GM12864 (cell line): ENCODE measurements around the gene PPFIA1.

Experiments
- DNase-seq: peaks from one replicate; pipeline ENCODE4 v3.0.0-alpha.2; 2011; ENCODE audit warnings: low read depth
- H3K4me3 ChIP-seq: 2 replicates; pipeline ENCODE4 v1.5.1; 2011; ENCODE audit warnings: mild to moderate bottlenecking, low read depth, low read length, control low read depth
- TF ChIP-seq, protein P1 (sequence below): IDR thresholded peaks from 2 replicates; pipeline ENCODE4 v1.5.1; 2011; ENCODE audit warnings: low read depth, mild to moderate bottlenecking, moderate library complexity, low read length, control low read depth, inconsistent platforms; ENCODE audit errors: missing control alignments

Gene PPFIA1

DNA sequence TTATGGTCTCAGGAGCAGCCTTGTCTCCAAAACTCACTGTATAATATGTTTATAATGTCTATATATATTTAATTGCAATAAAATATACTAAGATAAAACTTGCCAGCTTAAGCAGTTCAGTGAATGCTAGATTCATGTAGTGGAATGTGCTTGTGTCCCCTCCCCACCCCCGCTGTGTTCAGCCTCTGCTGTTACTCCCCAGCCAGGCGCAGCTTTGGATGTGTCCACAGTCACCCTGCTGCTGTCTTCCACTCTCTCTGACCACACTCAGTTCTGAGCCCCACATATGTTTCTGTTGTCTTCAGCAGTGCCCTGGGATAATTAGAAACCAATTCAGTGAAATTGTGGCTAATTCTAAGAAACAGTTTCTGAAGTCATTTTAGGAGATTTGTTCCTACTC is 52.2 kb downstream of the PPFIA1 start:
- TF ChIP-seq, protein P1, sequence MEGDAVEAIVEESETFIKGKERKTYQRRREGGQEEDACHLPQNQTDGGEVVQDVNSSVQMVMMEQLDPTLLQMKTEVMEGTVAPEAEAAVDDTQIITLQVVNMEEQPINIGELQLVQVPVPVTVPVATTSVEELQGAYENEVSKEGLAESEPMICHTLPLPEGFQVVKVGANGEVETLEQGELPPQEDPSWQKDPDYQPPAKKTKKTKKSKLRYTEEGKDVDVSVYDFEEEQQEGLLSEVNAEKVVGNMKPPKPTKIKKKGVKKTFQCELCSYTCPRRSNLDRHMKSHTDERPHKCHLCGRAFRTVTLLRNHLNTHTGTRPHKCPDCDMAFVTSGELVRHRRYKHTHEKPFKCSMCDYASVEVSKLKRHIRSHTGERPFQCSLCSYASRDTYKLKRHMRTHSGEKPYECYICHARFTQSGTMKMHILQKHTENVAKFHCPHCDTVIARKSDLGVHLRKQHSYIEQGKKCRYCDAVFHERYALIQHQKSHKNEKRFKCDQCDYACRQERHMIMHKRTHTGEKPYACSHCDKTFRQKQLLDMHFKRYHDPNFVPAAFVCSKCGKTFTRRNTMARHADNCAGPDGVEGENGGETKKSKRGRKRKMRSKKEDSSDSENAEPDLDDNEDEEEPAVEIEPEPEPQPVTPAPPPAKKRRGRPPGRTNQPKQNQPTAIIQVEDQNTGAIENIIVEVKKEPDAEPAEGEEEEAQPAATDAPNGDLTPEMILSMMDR, result no peak
- DNase-seq, result no peak
- H3K4me3 ChIP-seq, result no peak overlapping the region

DNA sequence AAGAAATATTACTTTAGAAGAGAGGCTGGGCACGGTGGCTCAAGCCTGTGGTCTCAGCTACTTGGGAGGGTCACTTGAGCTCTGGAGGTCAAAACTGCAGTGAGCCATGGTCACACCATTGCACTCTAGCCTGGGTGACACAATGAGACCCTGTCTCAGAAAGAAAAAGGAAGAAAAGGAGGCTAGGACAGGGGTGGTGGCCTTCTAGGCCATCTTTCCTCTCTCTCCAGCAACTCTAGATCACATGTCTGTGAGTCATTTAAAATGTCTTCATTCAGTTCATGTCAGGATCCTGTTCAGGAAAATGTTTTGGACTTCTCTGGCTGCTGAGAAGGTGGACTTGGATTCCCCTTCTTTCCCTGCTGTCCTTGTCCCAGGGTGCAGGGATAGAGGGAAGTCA is 53.3 kb downstream of the PPFIA1 start:
- H3K4me3 ChIP-seq, result no peak overlapping the region
- TF ChIP-seq, protein P1, result no peak
- DNase-seq, result no peak

DNA sequence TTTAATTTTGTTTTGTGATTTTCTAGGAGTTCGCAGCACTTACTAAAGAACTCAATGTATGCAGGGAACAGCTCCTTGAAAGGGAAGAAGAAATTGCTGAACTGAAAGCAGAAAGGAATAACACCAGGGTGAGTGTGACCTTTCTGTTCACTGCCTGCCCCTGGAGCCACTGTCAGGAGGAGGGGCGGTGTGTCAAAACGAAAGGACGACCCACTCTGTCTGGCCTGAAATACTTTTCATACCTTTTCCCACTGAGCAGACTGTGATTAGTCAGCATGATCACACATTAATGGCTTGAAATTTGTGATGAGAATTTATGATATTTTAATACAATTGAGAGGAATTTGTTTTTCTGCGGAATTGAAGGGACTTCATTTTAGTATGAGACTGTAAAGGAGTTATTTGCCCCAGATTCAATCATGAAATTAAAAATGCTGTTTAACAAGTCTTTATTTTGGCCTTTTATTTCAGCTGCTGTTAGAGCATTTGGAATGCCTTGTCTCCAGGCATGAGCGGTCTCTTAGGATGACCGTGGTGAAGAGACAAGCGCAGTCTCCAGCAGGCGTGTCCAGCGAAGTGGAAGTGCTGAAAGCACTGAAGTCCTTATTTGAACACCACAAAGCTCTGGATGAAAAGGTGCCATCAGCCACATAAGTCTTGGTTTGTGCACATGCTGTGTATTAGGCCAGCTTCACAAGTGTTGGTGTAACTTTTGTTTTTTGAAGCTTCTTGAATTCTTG is 54.1 kb downstream of the PPFIA1 start:
- no peak for DNase-seq
- TF ChIP-seq, protein P1, result no peak
- no peak overlapping the region for H3K4me3 ChIP-seq

DNA sequence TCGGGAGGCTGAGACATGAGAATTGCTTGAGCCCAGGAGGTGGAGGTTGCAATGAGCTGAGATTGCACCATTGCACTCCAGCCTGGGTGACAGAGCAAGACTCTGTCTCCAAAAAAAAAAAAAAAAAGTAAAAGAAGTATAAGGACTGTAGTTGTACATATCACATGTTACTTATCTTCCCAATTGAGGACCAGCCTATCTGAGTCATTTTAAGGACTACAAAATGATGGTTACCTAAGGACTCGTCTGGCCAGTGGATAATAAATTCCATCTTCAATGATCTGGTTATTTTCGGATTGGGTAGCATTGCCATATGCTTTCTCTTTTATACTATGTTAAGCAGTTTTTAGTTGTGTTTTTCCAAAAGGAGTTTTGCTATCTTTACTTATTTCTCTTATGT is 55.3 kb downstream of the PPFIA1 start:
- TF ChIP-seq, protein P1, result no peak
- H3K4me3 ChIP-seq, result no peak overlapping the region
- no peak for DNase-seq

DNA sequence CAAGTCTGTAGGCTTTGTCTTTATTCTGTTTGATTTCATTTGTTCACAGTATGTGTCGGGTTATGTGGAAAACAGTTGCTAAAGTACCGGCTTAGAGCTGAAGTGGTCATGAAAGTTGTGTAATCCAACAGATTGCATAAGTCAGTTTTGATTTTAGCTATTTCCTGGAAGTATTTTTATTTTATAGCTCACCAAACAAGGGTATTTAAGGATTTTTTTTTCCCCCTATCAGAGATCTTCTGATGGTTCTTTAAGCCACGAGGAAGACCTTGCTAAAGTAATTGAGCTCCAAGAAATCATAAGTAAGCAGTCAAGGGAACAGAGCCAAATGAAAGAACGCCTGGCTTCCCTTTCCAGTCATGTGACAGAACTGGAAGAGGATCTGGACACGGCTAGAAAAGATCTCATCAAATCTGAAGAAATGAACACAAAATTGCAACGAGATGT is 55.9 kb downstream of the PPFIA1 start:
- no peak for DNase-seq
- TF ChIP-seq, protein P1, result no peak
- H3K4me3 ChIP-seq, result no peak overlapping the region

DNA sequence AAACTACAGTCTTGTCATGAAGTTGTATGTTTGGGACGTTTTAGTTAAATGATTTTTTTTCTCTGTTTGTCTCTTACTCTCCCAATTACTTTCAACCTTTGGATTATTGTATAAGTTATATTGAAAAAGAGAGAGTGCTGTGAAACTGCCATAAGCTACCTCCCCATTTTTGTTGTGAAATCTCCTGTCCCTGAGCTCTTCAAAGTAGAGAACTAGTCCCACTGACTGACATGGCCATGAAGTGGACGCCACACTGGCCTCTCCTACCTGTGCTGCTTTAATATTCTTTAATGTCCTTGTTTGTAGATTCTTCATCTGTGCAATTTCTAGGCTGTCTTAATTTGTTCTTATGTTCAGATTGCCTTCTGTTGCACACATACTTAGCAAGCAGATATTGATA is 56.3 kb downstream of the PPFIA1 start:
- no peak for DNase-seq
- TF ChIP-seq, protein P1, result no peak
- no peak overlapping the region for H3K4me3 ChIP-seq

DNA sequence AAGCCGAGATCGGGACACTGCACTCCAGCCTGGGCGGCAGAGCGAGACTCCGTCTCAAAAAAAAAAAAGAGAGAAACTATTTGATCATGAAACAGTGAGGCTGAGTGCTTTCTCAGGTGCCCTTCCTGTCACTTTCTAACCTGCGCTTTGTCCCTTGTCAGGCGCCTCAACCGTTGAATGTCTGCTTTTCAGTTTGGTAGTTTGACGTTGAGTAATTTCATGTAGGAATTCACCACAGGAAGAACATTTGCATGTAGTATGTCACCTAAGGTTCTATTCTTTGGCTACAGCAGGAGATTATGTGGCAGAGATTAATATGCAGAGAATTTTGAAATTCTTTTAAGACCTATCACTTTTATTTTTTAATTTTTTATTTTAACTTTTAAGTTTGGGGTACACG is 57.2 kb downstream of the PPFIA1 start:
- no peak overlapping the region for H3K4me3 ChIP-seq
- TF ChIP-seq, protein P1, result no peak
- peak; percentile 31 for DNase-seq
